Panc1 (cell line): ENCODE measurements around the gene MMP24OS. TPM values are rescaled to one million over a fixed set of nuclear protein-coding genes. Genes with fewer than 3 reads are reported as not detected.
A peak's percentile ranks its signal among the peaks of the same experiment; 100 is the strongest.

Experiments
- ATAC-seq: fragments of 200-7000 bp; cut with Tn5 transposase; 2 replicates; pipeline ENCODE4 v1.9.1; 2020; ENCODE audit warnings: mild to moderate bottlenecking, moderate library complexity
- BruUV-seq: library from RNA; stranded (reverse); fragments of 400-500 nt; replicated peaks from 2 replicates; lab custom pipeline; 2021; lab: Mats Ljungman, UMichigan
- CTCF ChIA-PET: fragments of 300-600 bp; sonication (Branson Sonifier 250); formaldehyde crosslinking; loops from one replicate; lab custom pipeline; 2022; ENCODE audit warnings: antibody characterized with exemption; lab: Charles Lee
- POLR2A ChIA-PET: fragments of 300-600 bp; sonication (Branson Sonifier 250); formaldehyde crosslinking; loops from one replicate; lab custom pipeline; 2022; ENCODE audit warnings: antibody characterized with exemption; lab: Charles Lee
- DNase-seq: peaks from one replicate; pipeline ENCODE4 v3.0.0-alpha.2; 2010; ENCODE audit warnings: low read depth, low spot score
- H3K27ac ChIP-seq: 2 replicates; pipeline ENCODE4 v1.5.1; 2011; ENCODE audit warnings: mild to moderate bottlenecking, low read length, inconsistent platforms
- H3K27me3 ChIP-seq: fragments of 200-500 bp; sonication (Bioruptor generic); 2 replicates; pipeline ENCODE4 v1.6.0; 2014; ENCODE audit warnings: low read length, inconsistent platforms; ENCODE audit not compliant: control insufficient read depth, insufficient read depth
- H3K36me3 ChIP-seq: fragments of 200-500 bp; sonication (Bioruptor generic); 2 replicates; pipeline ENCODE4 v1.5.1; 2014; ENCODE audit warnings: inconsistent platforms, mild to moderate bottlenecking, low read length, moderate library complexity; ENCODE audit not compliant: control insufficient read depth, insufficient read depth
- H3K4me1 ChIP-seq: 2 replicates; pipeline ENCODE4 v1.5.1; 2011; ENCODE audit warnings: inconsistent platforms, mild to moderate bottlenecking, low read length, moderate library complexity; ENCODE audit not compliant: control insufficient read depth, insufficient read depth
- H3K4me3 ChIP-seq, 2 experiments: 2 replicates each; pipeline ENCODE4 v1.5.1; 2011 to 2012; ENCODE audit warnings: low read depth in 2 of 2, low read length in 2 of 2, mild to moderate bottlenecking in 2 of 2, inconsistent platforms in 1 of 2, moderate library complexity in 1 of 2
- H3K9me3 ChIP-seq: fragments of 200-500 bp; sonication (Bioruptor generic); 2 replicates; pipeline ENCODE4 v1.5.1; 2014; ENCODE audit warnings: low read depth, mild to moderate bottlenecking, inconsistent platforms, low read length, moderate library complexity; ENCODE audit not compliant: control insufficient read depth, insufficient read depth
- CTCF ChIP-seq: fragments of 450-650 bp; IDR thresholded peaks from 2 replicates; pipeline ENCODE4 v1.5.1; 2017; ENCODE audit warnings: mild to moderate bottlenecking
- POLR2AphosphoS5 ChIP-seq: IDR thresholded peaks from 2 replicates; pipeline ENCODE4 v1.6.1; 2012; ENCODE audit warnings: mild to moderate bottlenecking, low read depth, low read length, moderate library complexity
- REST ChIP-seq, 2 experiments: IDR thresholded peaks; 2 replicates each; pipeline ENCODE4 v1.6.1; 2011 to 2012; ENCODE audit warnings: low read depth in 2 of 2, control low read depth in 1 of 2, low read length in 1 of 2, mild to moderate bottlenecking in 1 of 2, moderate library complexity in 1 of 2; ENCODE audit not compliant: insufficient read depth in 1 of 2
- SIN3A ChIP-seq: IDR thresholded peaks from 2 replicates; pipeline ENCODE4 v1.6.1; 2012; ENCODE audit warnings: low read depth, mild to moderate bottlenecking, low read length, moderate library complexity, borderline replicate concordance; ENCODE audit not compliant: insufficient read depth
- TCF7L2 ChIP-seq: IDR thresholded peaks from 2 replicates; pipeline ENCODE4 v1.6.1; 2011; ENCODE audit warnings: mild to moderate bottlenecking, low read depth, low read length, inconsistent platforms
- in situ Hi-C: cut with HindIII; loops from 2 replicates; pipeline ENCODE4 v1.10.0; 2016; ENCODE audit warnings: low sequenced_read_pairs, low pct_unique_long_range_greater_than_20kb
- intact Hi-C: fragments of 100-400 bp; cut with micrococcal nuclease; formaldehyde crosslinking; loops from one replicate; pipeline ENCODE4 v1.10.0; 2022; ENCODE audit not compliant: unreplicated experiment
- total RNA-seq: library from RNA; stranded (reverse); gene quantifications from one replicate; pipeline ENCODE4 v1.2.1, GENCODE V29; 2021; ENCODE audit not compliant: unreplicated experiment

The MMP24OS gene
- total RNA-seq, 1 experiment from 2014 or later = 83.8 TPM

- in situ Hi-C loops = no loop called here
- Histone ChIP-seq H3K27me3 (no peaks in the 10 kb centered on the region), H3K27ac (peak overlapping the region; percentile 97), H3K4me3 (no peak overlapping the region), H3K36me3 (no peaks in the 10 kb centered on the region; the same call in 1 of the 2 replicates), H3K9me3 (no peaks in the 10 kb centered on the region), H3K4me1 (peaks cover 62% of the 10 kb centered on the region)
- TF ChIP-seq SIN3A (no peak), TCF7L2 (no peak), CTCF (no peak), POLR2AphosphoS5 (no peak), REST (IDR thresholded peaks at IDR 0.05; ENCODE audit: insufficient read depth in 1 of 2, low read depth in 2 of 2, low read length in 1 of 2) (no peak)
- POLR2A ChIA-PET = no interaction called here
- DNase-seq = no peak
- no TSS peak for BruUV-seq
- ATAC-seq = 0 out of 2 replicates have a peak, but pooled peaks have one; percentile 8
- intact Hi-C loops = loop anchor here (5.0 kb wide), 1 partner anchor 145 kb away; no protein-coding TSS in a partner anchor
- CTCF ChIA-PET = no interaction called here
Observed at GRCh38 chr20:35302421-35303335, 24.8 kb upstream of the MMP24OS start.

GRCh38 chr20:35301426-35301825 is 23.5 kb upstream of the MMP24OS start:
- ChIA-PET POLR2A (no interaction called here), CTCF (no interaction called here)
- TF ChIP-seq TCF7L2 = no peak
- TF ChIP-seq CTCF = no peak
- TF ChIP-seq REST (IDR thresholded peaks at IDR 0.05; ENCODE audit: insufficient read depth in 1 of 2, low read depth in 2 of 2, low read length in 1 of 2) = no peak
- TF ChIP-seq SIN3A = no peak
- TF ChIP-seq POLR2AphosphoS5 = no peak
- Histone ChIP-seq H3K27ac (peak overlapping the region; percentile 97), H3K9me3 (no peaks in the 10 kb centered on the region), H3K4me1 (peaks cover 49% of the 10 kb centered on the region), H3K27me3 (no peaks in the 10 kb centered on the region), H3K36me3 (no peaks in the 10 kb centered on the region; the same call in 1 of the 2 replicates), H3K4me3 (no peak overlapping the region)
- DNase-seq (no peak), ATAC-seq (no peak)
- in situ Hi-C loops = no loop called here
- BruUV-seq = no TSS peak
- intact Hi-C loops = loop anchor here (5.0 kb wide), 1 partner anchor 146 kb away; no protein-coding TSS in a partner anchor
